Memory B cell (primary cell): Measurements from ENCODE around the gene MLIP.

Source experiments
- ATAC-seq: fragments of 150-1000 bp; cut with Tn5 transposase; 2 replicates; pipeline ENCODE4 v1.10.0; 2021; ENCODE audit warnings: low read depth, mild to moderate bottlenecking, moderate library complexity
- DNase-seq, 2 donors: peaks; one replicate each; pipeline ENCODE4 v3.0.0; 2022; ENCODE audit warnings: low spot score in 2 of 2
- H3K27ac Mint-ChIP-seq: one replicate; pipeline ENCODE4 v1.8.0; 2022; ENCODE audit warnings: mild to moderate bottlenecking, moderate library complexity, mixed read lengths
- H3K27me3 Mint-ChIP-seq: one replicate; pipeline ENCODE4 v1.8.0; 2022; ENCODE audit warnings: mixed read lengths
- H3K36me3 Mint-ChIP-seq: one replicate; pipeline ENCODE4 v1.8.0; 2022; ENCODE audit warnings: mild to moderate bottlenecking, mixed read lengths
- H3K4me1 Mint-ChIP-seq: one replicate; pipeline ENCODE4 v1.8.0; 2022; ENCODE audit warnings: mixed read lengths
- H3K4me3 Mint-ChIP-seq: one replicate; pipeline ENCODE4 v1.8.0; 2022; ENCODE audit warnings: mild to moderate bottlenecking, moderate library complexity, mixed read lengths
- H3K9me3 Mint-ChIP-seq: one replicate; pipeline ENCODE4 v1.8.0; 2022; ENCODE audit warnings: mixed read lengths

The MLIP gene

DNA sequence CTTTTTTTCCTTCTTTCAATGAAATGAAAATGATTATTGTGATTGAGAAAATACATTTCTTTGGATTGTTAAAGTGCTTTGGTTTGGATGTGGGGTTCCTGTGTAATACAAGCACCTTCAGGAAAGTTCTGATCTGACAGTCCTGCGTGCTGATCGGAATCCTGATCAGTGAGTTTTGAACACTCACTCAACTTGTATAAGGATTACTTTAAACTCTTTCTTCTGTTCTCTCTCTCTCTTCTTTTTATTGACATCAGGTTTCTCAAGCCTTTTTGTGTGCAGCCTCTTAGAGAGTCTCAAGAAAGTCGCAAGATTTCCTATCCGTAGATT is 197.7 kb downstream of the MLIP start:
- Mint-ChIP-seq H3K4me1 (no peaks in the 10 kb centered on the region), H3K36me3 (no peaks in the 10 kb centered on the region), H3K9me3 (peaks cover 8% of the 10 kb centered on the region), H3K27me3 (no peaks in the 10 kb centered on the region), H3K27ac (no peak overlapping the region), H3K4me3 (no peak overlapping the region)
- ATAC-seq, result no peak
- no peak for DNase-seq

GRCh38 chr6:54310377-54311152 is 199.3 kb downstream of the MLIP start:
- ATAC-seq (no peak), DNase-seq (no peak)
- Mint-ChIP-seq H3K36me3 (no peaks in the 10 kb centered on the region), H3K27ac (no peak overlapping the region), H3K27me3 (no peaks in the 10 kb centered on the region), H3K4me1 (no peaks in the 10 kb centered on the region), H3K9me3 (peaks cover 8% of the 10 kb centered on the region), H3K4me3 (no peak overlapping the region)

- ATAC-seq, result no peak
- Mint-ChIP-seq H3K9me3 (peaks cover 3% of the 10 kb centered on the region), H3K4me3 (no peak overlapping the region), H3K27ac (no peak overlapping the region), H3K4me1 (no peaks in the 10 kb centered on the region), H3K27me3 (no peaks in the 10 kb centered on the region), H3K36me3 (no peaks in the 10 kb centered on the region)
- no peak for DNase-seq
Measured at GRCh38 chr6:54315656-54316055, 204.4 kb downstream of the MLIP start.
